ENCODE data around the gene ZNF784.
"Not testable (repeated sequence)": the region's sequence is repeated elsewhere in the genome, so short reads cannot be mapped to it uniquely, and the experiment has no call there.

ZNF784 gene

DNA sequence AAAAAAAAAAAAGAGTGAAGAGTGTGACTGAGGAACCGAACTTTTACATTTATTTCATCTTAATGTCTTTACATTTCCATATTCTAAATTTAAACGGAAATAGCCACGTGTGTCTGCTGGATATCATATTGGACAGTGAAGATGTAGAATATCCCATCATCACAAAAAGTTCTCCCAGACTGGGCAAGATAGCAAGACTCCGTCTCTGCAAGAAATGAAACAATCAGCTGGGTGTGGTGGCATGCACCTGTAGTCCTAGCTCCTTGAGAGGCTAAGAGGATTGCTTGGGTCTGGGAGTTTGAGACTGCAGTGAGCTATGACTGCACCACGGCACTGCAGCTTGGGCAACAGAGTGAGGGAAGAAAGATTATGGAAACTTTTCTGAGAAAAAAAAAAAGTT lies 47.6 kb downstream of the ZNF784 start:
- H3K4me3 ChIP-seq (ENCODE audit: low read depth, low read length): no peak overlapping the region
- no peak for DNase-seq (ENCODE audit: low read depth)
- TF ChIP-seq, protein P1, sequence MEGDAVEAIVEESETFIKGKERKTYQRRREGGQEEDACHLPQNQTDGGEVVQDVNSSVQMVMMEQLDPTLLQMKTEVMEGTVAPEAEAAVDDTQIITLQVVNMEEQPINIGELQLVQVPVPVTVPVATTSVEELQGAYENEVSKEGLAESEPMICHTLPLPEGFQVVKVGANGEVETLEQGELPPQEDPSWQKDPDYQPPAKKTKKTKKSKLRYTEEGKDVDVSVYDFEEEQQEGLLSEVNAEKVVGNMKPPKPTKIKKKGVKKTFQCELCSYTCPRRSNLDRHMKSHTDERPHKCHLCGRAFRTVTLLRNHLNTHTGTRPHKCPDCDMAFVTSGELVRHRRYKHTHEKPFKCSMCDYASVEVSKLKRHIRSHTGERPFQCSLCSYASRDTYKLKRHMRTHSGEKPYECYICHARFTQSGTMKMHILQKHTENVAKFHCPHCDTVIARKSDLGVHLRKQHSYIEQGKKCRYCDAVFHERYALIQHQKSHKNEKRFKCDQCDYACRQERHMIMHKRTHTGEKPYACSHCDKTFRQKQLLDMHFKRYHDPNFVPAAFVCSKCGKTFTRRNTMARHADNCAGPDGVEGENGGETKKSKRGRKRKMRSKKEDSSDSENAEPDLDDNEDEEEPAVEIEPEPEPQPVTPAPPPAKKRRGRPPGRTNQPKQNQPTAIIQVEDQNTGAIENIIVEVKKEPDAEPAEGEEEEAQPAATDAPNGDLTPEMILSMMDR (IDR thresholded peaks at IDR 0.05; ENCODE audit: low read depth, low read length, missing control alignments): no peak
- in situ Hi-C loops (cut with HindIII; ENCODE audit: low sequenced_read_pairs): no loop called here

DNA sequence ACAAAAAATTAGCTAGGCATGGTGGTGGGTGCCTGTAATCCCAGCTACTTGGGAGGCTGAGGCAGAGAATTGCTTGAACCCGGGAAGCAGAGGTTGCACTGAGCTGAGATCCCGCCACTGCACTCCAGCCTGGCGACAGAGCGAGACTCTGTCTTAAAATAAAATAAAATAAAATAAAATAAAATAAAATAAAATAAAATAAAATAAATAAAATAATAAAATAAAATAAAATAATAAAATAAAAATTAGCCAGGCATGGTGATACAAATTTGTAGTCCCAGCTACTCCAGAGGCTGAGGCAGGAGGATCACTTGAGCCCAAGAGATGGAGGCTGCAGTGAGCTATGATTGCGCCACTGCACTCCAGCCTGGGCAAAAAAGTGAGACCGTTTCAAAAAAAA lies 50.4 kb downstream of the ZNF784 start:
- in situ Hi-C loops (cut with HindIII; ENCODE audit: low sequenced_read_pairs); DNase-seq (ENCODE audit: low read depth); H3K4me3 ChIP-seq (ENCODE audit: low read depth, low read length): not testable (repeated sequence)

All from astrocyte of the cerebellum (primary cell).